HepG2 (cell line): ENCODE data around the gene CASKIN2. TPM values are rescaled to one million over a fixed set of nuclear protein-coding genes. Genes with fewer than 3 reads are reported as not detected.

Experiments
- AHDC1 ChIP-seq: sonication (generic); formaldehyde crosslinking; IDR thresholded peaks from 2 replicates; pipeline ENCODE4 v1.5.1; 2020; ENCODE audit warnings: mild to moderate bottlenecking, missing genetic modification reagents, borderline replicate concordance
- FOXP1 ChIP-seq, 2 experiments: fragments of 450-650 bp in 1 of 2; IDR thresholded peaks; 2 replicates each; pipeline ENCODE4 v1.6.1; 2017 to 2018; ENCODE audit warnings: antibody characterized with exemption in 1 of 2
- GABPB1 ChIP-seq: IDR thresholded peaks from 2 replicates; pipeline ENCODE4 v1.6.1; 2016; ENCODE audit warnings: mild to moderate bottlenecking, missing genetic modification reagents, moderate library complexity, missing compliant biosample characterization
- GLMP ChIP-seq: sonication (generic); formaldehyde crosslinking; IDR thresholded peaks from 2 replicates; pipeline ENCODE4 v1.9.0; 2021; ENCODE audit warnings: missing genetic modification reagents, mild to moderate bottlenecking, borderline replicate concordance
- HNF1A ChIP-seq, 2 experiments: sonication (generic) in 1 of 2; formaldehyde crosslinking in 1 of 2; IDR thresholded peaks; 2 replicates each; pipeline versions ENCODE4 v1.4.0 to v1.6.1; 2016 to 2020; ENCODE audit warnings: borderline replicate concordance in 1 of 2, low read depth in 1 of 2, mild to moderate bottlenecking in 1 of 2, missing genetic modification reagents in 1 of 2
- HOXA3 ChIP-seq: sonication (generic); formaldehyde crosslinking; IDR thresholded peaks from 2 replicates; pipeline ENCODE4 v1.5.0; 2020; ENCODE audit warnings: missing genetic modification reagents
- KDM1A ChIP-seq: IDR thresholded peaks from 2 replicates; pipeline ENCODE4 v1.6.1; 2016; ENCODE audit warnings: missing compliant biosample characterization
- MTA3 ChIP-seq: sonication (generic); formaldehyde crosslinking; IDR thresholded peaks from 2 replicates; pipeline ENCODE4 v1.4.0; 2020; ENCODE audit warnings: missing genetic modification reagents
- PAWR ChIP-seq: sonication (generic); formaldehyde crosslinking; IDR thresholded peaks from 2 replicates; pipeline ENCODE4 v1.4.0; 2020; ENCODE audit warnings: missing genetic modification reagents, mild to moderate bottlenecking, borderline replicate concordance
- REL ChIP-seq: sonication (generic); formaldehyde crosslinking; conservative IDR thresholded peaks from 2 replicates; pipeline ENCODE4 v1.8.0; 2022; ENCODE audit warnings: mild to moderate bottlenecking, missing genetic modification reagents, moderate library complexity
- SCMH1 ChIP-seq: sonication (generic); formaldehyde crosslinking; IDR thresholded peaks from 2 replicates; pipeline ENCODE4 v1.9.0; 2021; ENCODE audit warnings: missing genetic modification reagents, mild to moderate bottlenecking, borderline replicate concordance
- ZNF354B ChIP-seq: sonication (generic); formaldehyde crosslinking; IDR thresholded peaks from 2 replicates; pipeline ENCODE4 v1.8.0; 2022; ENCODE audit warnings: mild to moderate bottlenecking, missing genetic modification reagents
- ZNF430 ChIP-seq: sonication (generic); formaldehyde crosslinking; IDR thresholded peaks from 2 replicates; pipeline ENCODE4 v1.9.0; 2021; ENCODE audit warnings: mild to moderate bottlenecking, missing genetic modification reagents
- polyA plus RNA-seq, 8 experiments: library from polyadenylated mRNA; depleted of rRNA in 3 of 8; stranded (reverse) in 7 of 8; unstranded in 1 of 8; fragments of >200 nt; fragmentation: Illumina TruSeq in 4 of 8; extraction: Trizol in 4 of 8; gene quantifications; 2 replicates each; pipeline versions ENCODE4 v1.2.1 to v1.2.3, GENCODE V29; 2011 to 2016; ENCODE audit warnings: low read depth in 4 of 8, missing spikeins in 1 of 8, mixed read lengths in 1 of 8; ENCODE audit not compliant: insufficient read depth in 1 of 8
- total RNA-seq, 5 experiments: library from RNA; depleted of rRNA; stranded (reverse); fragments of >200 nt; fragmentation: Illumina TruSeq; extraction: Trizol; gene quantifications; 2 replicates each; pipeline ENCODE4 v1.2.3, GENCODE V29; 2016; ENCODE audit warnings: low read depth in 1 of 5
- TF ChIP-seq, protein P1 (sequence below): sonication (generic); formaldehyde crosslinking; IDR thresholded peaks from 2 replicates; pipeline ENCODE4 v1.4.0; 2020; ENCODE audit warnings: missing genetic modification reagents

Gene CASKIN2
- total and polyA plus RNA-seq, 2 of the 13 experiments (the other 11 are each of a cell fraction or from before 2014, with no cell fraction given), result 5.2 to 7.8 TPM

- no peak for TF ChIP-seq ZNF430 (CRISPR knock-in tag)
- TF ChIP-seq, protein P1, sequence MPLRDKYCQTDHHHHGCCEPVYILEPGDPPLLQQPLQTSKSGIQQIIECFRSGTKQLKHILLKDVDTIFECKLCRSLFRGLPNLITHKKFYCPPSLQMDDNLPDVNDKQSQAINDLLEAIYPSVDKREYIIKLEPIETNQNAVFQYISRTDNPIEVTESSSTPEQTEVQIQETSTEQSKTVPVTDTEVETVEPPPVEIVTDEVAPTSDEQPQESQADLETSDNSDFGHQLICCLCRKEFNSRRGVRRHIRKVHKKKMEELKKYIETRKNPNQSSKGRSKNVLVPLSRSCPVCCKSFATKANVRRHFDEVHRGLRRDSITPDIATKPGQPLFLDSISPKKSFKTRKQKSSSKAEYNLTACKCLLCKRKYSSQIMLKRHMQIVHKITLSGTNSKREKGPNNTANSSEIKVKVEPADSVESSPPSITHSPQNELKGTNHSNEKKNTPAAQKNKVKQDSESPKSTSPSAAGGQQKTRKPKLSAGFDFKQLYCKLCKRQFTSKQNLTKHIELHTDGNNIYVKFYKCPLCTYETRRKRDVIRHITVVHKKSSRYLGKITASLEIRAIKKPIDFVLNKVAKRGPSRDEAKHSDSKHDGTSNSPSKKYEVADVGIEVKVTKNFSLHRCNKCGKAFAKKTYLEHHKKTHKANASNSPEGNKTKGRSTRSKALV (CRISPR knock-in tag), result 0 out of 2 replicates have a peak, but pooled peaks have one; percentile 29
- no peak for TF ChIP-seq KDM1A (CRISPR knock-in tag)
- TF ChIP-seq HNF1A (IDR thresholded peaks at IDR 0.05; ENCODE audit: low read depth), result no peak
- peak; percentile 84; the same call in 1 of the 2 replicates for TF ChIP-seq HNF1A (CRISPR knock-in tag; IDR thresholded peaks at IDR 0.05; ENCODE audit: borderline replicate concordance)
- TF ChIP-seq ZNF354B, result peak; percentile 55; the same call in 1 of the 2 replicates
- no peak for TF ChIP-seq SCMH1 (CRISPR knock-in tag)
- TF ChIP-seq MTA3 (CRISPR knock-in tag), result no peak
- no peak for TF ChIP-seq FOXP1 (IDR thresholded peaks at IDR 0.05)
- peak; percentile 41; the same call in 1 of the 2 replicates for TF ChIP-seq FOXP1 (CRISPR knock-in tag; IDR thresholded peaks at IDR 0.05)
- peak; percentile 74 for TF ChIP-seq GABPB1 (CRISPR knock-in tag)
- 0 out of 2 replicates have a peak, but pooled peaks have one; percentile 14 for TF ChIP-seq AHDC1 (CRISPR knock-in tag)
- TF ChIP-seq PAWR (CRISPR knock-in tag), result no peak
- no peak for TF ChIP-seq REL (CRISPR knock-in tag)
- peak; percentile 69 for TF ChIP-seq HOXA3 (CRISPR knock-in tag)
- no peak for TF ChIP-seq GLMP
Observed at GRCh38 chr17:75549246-75550138, 34.2 kb upstream of the CASKIN2 start (continued).
